ENCODE measurements around the gene KLF16.

Gene KLF16

DNA sequence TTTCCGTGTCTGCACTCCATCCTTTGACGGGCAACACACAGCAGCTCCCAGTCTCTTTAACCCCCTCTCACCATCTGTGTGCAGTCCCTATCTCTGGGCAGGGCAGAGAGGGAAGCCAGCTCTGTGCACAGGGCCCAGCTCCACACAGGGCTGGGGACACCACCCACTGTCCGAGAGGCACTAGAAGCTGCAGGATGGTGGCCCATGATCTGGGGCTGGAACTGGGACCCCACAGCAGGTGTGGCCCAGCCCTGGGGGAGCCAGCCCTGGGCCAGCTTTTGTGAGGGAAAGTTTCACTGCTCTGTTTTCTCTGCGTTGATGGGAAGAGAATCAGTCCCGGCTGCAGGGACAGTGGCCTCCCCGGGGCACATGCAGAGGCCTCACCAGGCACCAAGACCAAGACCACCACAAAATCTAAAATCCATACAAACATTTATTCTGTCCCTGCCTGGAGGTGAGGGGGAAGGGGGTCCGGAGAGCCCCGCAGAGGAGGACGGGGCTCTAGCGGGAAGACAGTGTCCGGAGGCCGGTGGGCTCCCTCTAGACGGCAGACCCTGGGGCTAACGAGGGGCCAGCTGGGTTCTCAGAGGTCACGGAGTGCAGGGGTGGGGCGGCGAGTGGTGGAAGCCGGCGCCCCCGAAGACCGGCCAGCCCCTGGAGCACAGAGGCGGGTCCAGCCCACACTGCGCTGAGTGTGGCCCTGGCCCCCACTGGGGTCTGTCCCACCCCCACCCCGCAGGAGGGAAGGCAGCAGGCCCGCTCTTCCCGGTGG is 48.4 kb downstream of the KLF16 start:
- Histone ChIP-seq H3K4me3 (no peak overlapping the region), H3K9ac (ENCODE audit: insufficient read length) (no peak overlapping the region), H3K36me3 (ENCODE audit: insufficient read depth, low read length) (peaks cover 18% of the 10 kb centered on the region; the same call in 1 of the 2 replicates), H3K9me3 (ENCODE audit: low read depth, low read length) (no peaks in the 10 kb centered on the region), H3K27ac (no peak overlapping the region)
- TF ChIP-seq EZH2 (IDR thresholded peaks at IDR 0.05), result no peak
- TF ChIP-seq POLR2AphosphoS5 (IDR thresholded peaks at IDR 0.05; ENCODE audit: borderline replicate concordance, low read depth, low read length), result no peak
- no peak for TF ChIP-seq FOXP2 (optimal IDR thresholded peaks at IDR 0.05; ENCODE audit: control extremely low read depth, extremely low read length, insufficient read depth)
- no peak for DNase-seq (ENCODE audit: low read depth, low spot score)

DNA sequence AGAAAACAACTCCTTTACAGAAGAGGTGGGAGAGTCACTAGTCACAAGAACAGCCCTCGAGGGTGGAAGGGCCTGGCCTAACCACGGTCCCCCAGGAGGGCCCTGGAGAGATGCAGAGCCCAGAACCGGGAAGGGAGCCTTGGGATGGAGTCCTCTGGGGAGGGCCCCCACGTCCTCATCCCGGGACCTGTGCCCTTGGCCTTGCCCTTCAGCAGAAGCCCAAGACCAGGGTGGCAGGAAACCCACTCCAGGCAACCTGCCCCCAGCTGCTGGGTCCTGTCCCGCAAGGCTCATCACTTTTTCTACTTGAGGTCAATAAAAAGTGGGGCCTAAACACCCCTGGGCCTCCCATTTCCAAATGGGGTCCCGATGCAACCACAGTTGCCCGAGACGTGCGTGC is 49.0 kb downstream of the KLF16 start:
- TF ChIP-seq POLR2AphosphoS5 (IDR thresholded peaks at IDR 0.05; ENCODE audit: borderline replicate concordance, low read depth, low read length) (no peak), EZH2 (IDR thresholded peaks at IDR 0.05) (no peak), FOXP2 (optimal IDR thresholded peaks at IDR 0.05; ENCODE audit: control extremely low read depth, extremely low read length, insufficient read depth) (no peak)
- H3K9me3 ChIP-seq (ENCODE audit: low read depth, low read length), result no peaks in the 10 kb centered on the region
- H3K27ac ChIP-seq, result no peak overlapping the region
- no peak for DNase-seq (ENCODE audit: low read depth, low spot score)
- no peak overlapping the region for H3K9ac ChIP-seq (ENCODE audit: insufficient read length)
- peaks cover 18% of the 10 kb centered on the region; the same call in 1 of the 2 replicates for H3K36me3 ChIP-seq (ENCODE audit: insufficient read depth, low read length)
- no peak overlapping the region for H3K4me3 ChIP-seq

DNA sequence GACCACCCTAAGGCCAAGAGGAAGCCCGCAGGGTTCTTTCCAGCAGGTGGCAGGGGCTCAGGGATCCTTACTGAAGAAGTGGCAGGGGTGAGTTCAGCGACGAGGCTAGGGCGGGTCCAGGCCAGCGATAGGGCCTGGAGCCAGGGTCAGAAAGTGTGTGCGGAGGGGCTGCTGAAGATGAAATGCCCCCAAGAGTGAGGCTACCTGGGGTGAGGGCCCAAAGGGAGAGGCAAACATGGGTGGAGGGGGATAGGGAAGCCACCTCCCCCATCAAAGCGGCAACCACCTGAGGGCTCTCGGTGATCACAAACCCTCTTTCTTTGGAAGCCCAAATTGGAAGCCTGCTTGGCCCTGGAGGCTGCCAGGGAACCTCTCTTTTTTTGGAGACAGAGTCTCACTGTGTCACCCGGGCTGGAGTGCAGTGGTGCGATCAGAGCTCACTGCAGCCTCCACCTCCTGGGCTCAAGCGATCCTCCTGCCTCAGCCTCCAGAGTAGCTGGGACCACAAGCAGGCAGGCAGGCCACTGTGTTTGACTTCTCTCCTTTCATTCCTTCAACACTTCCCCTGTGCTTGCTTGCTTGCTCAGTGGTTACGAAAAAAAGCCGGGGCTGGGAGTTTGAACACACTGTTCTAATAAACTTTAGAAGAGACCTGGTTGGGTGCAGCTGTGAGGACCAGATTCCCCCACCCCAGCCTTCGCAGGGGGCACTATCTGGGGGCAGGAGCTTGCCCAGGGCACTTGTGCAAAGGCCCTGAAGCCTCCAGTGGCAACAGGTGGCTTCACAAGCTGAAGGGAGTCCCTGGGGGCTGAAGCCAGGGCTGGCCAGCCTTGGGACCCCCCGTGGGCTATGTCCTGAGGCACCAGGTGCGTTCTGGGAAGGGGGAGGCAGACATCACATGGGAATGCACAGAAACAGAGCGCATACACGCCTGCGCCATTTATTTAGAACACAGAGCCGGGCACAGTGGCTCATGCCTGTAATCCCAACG is 49.9 kb downstream of the KLF16 start:
- no peak overlapping the region for H3K27ac ChIP-seq
- peak overlapping the region; percentile 38 for H3K9ac ChIP-seq (ENCODE audit: insufficient read length)
- H3K9me3 ChIP-seq (ENCODE audit: low read depth, low read length), result no peaks in the 10 kb centered on the region
- peak overlapping the region; percentile 77 for H3K4me3 ChIP-seq
- peaks cover 18% of the 10 kb centered on the region; the same call in 1 of the 2 replicates for H3K36me3 ChIP-seq (ENCODE audit: insufficient read depth, low read length)
- DNase-seq (ENCODE audit: low read depth, low spot score), result no peak
- TF ChIP-seq EZH2 (IDR thresholded peaks at IDR 0.05) (no peak), POLR2AphosphoS5 (IDR thresholded peaks at IDR 0.05; ENCODE audit: borderline replicate concordance, low read depth, low read length) (no peak), FOXP2 (optimal IDR thresholded peaks at IDR 0.05; ENCODE audit: control extremely low read depth, extremely low read length, insufficient read depth) (no peak)

DNA sequence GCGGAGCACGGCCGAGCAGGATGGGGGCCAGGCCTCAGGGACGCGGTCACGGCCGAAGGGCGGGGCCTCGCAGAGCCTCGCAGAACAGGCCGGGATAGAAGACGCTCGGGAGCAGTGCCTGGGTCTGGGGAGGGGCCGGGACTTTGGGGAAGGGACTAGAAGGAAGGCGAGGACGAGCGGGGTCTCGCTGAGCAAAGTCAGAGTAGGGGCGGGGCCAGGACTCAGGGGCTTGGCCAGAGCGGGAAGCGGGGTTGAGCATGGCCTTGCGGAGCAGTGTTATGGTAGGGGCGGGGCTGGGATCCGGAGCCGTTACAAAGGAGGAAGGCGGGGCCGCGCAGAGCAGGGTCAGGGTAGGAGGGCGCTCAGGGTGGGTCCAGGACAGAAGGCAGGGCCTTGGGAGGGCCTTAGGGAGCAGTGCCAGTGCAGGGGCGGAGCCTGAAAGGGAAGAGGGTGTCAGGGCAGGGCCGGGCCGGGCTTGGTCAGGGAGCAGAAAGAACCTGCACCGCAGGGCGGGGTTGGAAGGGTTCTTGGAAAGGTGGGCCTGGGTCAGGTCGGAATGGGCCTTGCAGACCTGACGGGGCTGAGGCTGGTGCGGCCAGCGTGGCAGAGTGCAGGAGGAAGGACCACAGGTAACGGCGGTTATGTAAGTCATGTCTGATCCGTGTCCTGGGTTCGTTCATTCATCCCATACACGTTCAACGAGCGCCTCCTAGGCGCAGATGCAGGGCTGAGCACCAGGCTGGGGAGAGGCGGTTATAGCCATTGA is 50.8 kb downstream of the KLF16 start:
- peak overlapping the region; percentile 77 for H3K4me3 ChIP-seq
- H3K27ac ChIP-seq, result no peak overlapping the region
- H3K9me3 ChIP-seq (ENCODE audit: low read depth, low read length), result no peaks in the 10 kb centered on the region
- no peak for DNase-seq (ENCODE audit: low read depth, low spot score)
- H3K9ac ChIP-seq (ENCODE audit: insufficient read length), result peak overlapping the region; percentile 38
- H3K36me3 ChIP-seq (ENCODE audit: insufficient read depth, low read length), result peaks cover 10% of the 10 kb centered on the region; the same call in 1 of the 2 replicates
- TF ChIP-seq FOXP2 (optimal IDR thresholded peaks at IDR 0.05; ENCODE audit: control extremely low read depth, extremely low read length, insufficient read depth) (no peak), POLR2AphosphoS5 (IDR thresholded peaks at IDR 0.05; ENCODE audit: borderline replicate concordance, low read depth, low read length) (no peak), EZH2 (IDR thresholded peaks at IDR 0.05) (no peak)

DNA sequence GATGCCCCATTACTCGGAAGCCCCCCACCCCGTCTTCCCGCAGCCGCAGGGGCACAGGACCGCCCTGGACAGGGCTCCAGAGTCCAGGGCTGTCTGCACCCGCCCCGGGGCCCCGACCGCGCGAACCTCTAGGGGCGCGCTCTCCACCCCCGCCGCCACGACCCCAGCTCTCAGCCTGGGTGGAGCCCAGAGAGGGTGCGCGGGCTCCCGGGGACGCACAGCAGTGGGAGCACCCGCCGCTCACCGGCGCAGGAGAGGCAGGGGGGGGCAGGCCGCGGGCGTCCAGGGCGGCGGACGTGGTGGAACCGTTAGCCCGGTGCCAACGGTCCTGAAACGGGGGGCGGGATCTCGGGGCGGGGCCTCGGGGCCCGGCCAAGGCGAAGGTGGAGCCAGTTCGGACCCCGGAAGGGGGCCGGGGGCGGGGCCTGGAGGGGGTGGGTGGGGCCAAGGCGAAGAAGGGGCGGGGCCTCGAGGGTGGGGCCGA is 51.4 kb downstream of the KLF16 start, which contains the start of gene ATP8B3:
ATP8B3 (minus strand) TSS at position 335 of the 484 bp plus-strand sequence. CDS start 540 bp downstream, outside the sequence.
- no peaks in the 10 kb centered on the region for H3K9me3 ChIP-seq (ENCODE audit: low read depth, low read length)
- peak within 1 kb of the TSS; percentile 38 for H3K9ac ChIP-seq (ENCODE audit: insufficient read length)
- DNase-seq (ENCODE audit: low read depth, low spot score), result no peak
- H3K4me3 ChIP-seq, result peak within 1 kb of the TSS; percentile 77
- peaks cover 7% of the 10 kb centered on the region; the same call in 1 of the 2 replicates for H3K36me3 ChIP-seq (ENCODE audit: insufficient read depth, low read length)
- H3K27ac ChIP-seq, result no peak within 1 kb of the TSS
- TF ChIP-seq POLR2AphosphoS5 (IDR thresholded peaks at IDR 0.05; ENCODE audit: borderline replicate concordance, low read depth, low read length), result no peak
- no peak for TF ChIP-seq EZH2 (IDR thresholded peaks at IDR 0.05)
- TF ChIP-seq FOXP2 (optimal IDR thresholded peaks at IDR 0.05; ENCODE audit: control extremely low read depth, extremely low read length, insufficient read depth), result no peak

DNA sequence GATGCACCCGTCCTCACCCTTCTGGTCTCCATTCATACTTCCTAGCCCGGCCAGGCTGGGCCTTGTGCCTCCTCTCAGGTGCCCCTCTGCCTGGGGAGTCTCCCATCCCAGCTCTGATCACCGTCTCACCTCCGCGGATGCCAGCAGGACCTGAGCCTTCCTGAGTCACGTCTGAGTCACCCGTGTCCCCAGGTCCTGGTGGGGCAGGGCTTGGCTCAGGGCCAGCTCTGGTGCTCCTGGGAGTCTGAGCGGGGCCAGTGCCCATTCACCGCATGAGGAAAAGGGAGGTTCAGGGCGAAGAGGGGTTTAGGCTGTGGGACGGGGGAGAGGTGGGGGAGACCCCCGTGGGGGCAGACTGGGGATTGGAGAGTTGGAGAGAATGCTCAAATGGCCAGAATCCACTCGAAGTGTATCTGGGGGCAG is 51.9 kb downstream of the KLF16 start:
- no peak overlapping the region for H3K27ac ChIP-seq

DNA sequence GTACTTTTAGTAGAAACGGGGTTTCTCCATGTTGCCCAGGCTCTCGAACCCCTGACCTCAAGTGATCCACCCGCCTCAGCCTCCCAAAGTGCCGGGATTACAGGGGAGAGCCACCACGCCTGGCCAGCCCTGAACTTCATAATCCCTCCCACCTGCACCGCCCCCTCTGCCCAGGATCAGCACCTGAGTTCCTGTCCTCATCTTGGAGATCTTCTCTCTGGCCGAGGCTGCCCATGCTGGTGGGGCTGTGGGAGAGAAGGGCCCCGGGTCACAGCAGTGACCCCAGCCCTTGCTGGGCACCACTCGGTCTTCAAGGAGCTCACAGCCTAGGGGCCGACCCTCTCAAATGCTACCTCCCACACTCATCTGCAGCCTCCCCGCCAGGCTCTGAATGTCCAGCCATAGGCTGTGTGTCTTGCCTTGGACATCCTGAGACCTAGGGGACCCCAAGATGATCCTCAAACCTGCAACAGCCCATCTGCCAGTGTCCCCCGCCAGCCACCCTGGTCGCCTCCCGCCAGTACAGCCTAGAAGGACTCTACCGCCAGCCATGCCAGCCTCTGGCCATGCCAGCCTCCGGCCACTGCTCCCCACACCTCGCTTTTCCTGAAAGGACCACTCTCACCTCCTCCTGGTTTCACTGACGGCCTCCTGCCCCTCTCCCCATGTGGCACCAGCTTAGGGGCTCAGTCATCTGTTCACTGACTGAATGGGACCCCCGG is 52.8 kb downstream of the KLF16 start:
- no peak overlapping the region for H3K27ac ChIP-seq
- no peak overlapping the region for H3K9ac ChIP-seq (ENCODE audit: insufficient read length)

More for the DNA sequence above, 51.9 kb downstream of the KLF16 start:
- Histone ChIP-seq H3K9me3 (ENCODE audit: low read depth, low read length) (no peaks in the 10 kb centered on the region), H3K9ac (ENCODE audit: insufficient read length) (no peak overlapping the region), H3K36me3 (ENCODE audit: insufficient read depth, low read length) (peaks cover 4% of the 10 kb centered on the region; the same call in 1 of the 2 replicates), H3K4me3 (peak overlapping the region; percentile 77)
- no peak for TF ChIP-seq FOXP2 (optimal IDR thresholded peaks at IDR 0.05; ENCODE audit: control extremely low read depth, extremely low read length, insufficient read depth)
- no peak for TF ChIP-seq EZH2 (IDR thresholded peaks at IDR 0.05)
- no peak for TF ChIP-seq POLR2AphosphoS5 (IDR thresholded peaks at IDR 0.05; ENCODE audit: borderline replicate concordance, low read depth, low read length)
- no peak for DNase-seq (ENCODE audit: low read depth, low spot score)

More for the DNA sequence above, 52.8 kb downstream of the KLF16 start:
- no peak overlapping the region for H3K4me3 ChIP-seq
- no peaks in the 10 kb centered on the region for H3K36me3 ChIP-seq (ENCODE audit: insufficient read depth, low read length)
- DNase-seq (ENCODE audit: low read depth, low spot score), result no peak
- no peaks in the 10 kb centered on the region for H3K9me3 ChIP-seq (ENCODE audit: low read depth, low read length)
- TF ChIP-seq POLR2AphosphoS5 (IDR thresholded peaks at IDR 0.05; ENCODE audit: borderline replicate concordance, low read depth, low read length) (no peak), EZH2 (IDR thresholded peaks at IDR 0.05) (no peak)

All from SK-N-MC (cell line).